SIG-M5 treated with dmso at 0.1 percent for 504 hours (cell line): Measurements from ENCODE around the gene MPPED1.

Experiments used
- DNase-seq: peaks from one replicate; lab custom pipeline; 2025; ENCODE audit not compliant: unreplicated experiment; lab: John Stamatoyannopoulos, UW

MPPED1 gene

DNA sequence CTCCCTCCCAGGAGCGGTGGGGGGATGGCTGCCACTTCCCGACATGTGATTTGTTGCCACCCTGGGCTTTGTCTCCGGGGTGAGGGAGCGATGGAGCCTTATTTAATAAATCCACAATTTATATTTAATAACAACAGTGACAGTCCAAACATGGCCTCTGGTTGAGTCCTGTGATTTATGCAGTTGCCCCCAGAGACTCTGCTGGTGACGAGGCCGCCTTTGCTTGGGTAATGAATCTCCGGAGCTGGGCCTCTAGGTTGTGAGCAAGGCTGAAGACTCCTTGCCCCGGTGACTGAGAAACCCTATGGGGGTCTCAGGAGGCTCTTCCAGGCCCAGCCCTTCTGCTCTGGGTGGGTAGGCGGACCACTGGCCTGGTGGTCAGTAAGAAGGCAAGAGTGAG lies 16.7 kb downstream of the MPPED1 start:
- DNase-seq: no peak

DNA sequence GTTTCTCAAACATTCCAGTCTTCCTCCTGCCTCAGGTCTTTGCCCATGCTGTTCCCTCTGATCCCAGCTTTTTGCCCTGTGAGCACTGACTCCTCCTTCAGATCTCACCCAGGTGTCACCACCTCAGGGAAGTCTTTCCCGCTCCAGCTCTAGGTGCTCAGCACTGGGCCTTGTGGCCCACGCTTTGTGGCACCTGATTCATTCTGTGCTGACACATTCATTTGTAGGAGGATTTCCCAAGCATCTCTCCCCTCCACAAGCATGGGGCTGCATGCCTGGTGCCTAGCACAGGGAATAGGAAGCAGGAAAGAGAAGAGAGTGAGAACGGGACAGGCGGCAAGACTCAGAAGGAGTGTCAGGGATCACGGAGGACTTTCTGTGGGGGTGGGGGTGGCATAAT lies 17.6 kb downstream of the MPPED1 start:
- no peak for DNase-seq

GRCh38 chr22:43431808-43432554 lies 20.2 kb downstream of the MPPED1 start:
- DNase-seq: no peak

DNA sequence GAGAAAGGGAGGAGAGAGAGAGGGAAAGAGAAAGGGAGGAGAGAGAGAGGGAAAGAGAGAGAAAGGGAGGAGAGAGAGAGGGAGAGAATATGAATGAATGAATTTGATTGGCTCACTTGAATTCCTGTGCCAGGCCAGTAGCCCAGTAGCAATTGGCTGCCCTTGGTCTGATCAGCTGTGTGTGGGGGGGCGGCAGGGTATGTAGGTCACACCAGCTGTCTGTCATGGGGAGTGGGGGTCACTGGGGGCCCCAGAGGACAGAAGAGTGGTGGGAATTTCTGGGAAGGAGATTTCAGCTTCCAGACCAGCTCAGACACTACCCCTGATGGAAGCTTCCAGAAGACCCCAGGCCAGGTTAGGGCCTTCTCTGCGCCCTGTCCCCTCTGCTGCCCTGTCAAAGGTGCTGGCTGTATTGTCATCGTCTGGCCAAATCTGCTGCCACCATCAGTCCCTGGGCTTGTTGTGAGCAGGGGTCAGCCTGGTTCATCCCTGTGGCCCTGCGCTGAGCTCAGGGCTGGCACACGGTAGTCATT lies 21.1 kb downstream of the MPPED1 start:
- DNase-seq: no peak

DNA sequence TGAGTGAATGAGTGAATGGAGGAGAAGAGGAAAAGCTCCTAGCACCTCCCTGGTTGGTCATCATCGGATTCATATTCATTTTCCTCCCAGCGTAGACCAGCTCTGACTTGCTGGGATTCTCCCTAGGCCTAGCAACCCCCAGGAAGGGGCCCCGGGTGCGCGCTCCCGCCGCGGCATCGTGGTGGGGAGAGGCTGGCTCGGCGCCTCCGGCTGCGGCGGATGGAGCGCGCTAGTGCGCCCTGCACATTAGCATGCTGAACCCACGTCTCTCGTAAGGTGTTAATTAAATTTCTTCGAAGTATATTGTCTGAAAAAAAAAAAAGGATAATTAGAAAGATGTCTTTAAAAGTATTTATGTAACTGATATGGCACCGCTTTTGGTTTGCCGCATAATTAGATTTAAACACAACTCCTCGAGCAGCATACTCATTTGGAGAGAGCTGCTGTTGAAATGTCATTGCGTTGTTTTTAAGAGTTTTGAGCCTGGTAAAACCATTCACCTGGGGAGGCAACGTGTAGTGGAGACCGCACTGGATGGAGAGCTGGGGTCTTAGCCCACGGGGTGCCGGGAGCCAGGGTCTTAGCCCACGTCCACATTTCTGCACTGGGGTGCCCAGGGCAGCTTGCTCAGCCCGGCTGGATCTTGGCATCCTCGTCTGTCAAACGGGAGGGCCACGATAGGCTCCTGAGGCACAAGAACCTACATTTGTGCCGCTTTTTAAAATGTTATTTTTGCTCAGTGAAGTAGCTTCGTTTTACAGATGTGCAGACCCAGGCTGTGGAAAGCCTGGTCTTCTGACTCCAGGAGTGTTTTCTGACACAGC lies 21.8 kb downstream of the MPPED1 start:
- no peak for DNase-seq

DNA sequence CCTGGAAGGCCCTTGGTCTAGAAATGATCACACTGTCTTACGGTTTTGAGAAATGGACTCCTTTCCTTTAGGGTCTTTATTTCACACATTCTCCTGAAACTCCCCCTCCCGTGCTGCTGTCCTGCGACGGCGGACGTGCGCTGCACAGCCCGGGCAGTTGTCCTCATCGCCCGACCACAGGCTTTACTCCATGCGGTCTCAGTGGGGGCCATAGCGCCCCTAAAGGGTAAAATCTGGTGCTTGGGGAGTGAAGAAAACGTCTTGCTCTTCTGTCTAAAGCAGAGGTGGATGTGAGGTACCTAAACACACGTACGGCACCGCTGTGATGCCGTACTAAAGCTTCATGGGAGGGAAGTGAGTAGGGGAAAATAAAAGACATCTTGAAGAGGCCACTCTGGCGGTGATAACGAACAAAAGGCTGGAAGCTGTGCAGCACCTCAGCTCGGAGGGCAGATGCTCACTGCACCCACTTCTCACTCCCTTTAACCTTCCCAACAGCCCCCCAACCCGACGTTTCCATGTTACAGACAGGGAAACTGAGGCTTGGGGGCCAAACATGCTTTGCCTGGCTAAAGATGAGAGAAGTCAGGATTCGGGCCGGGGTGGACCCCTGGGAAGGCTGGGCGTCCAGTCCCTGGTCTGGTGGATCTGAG lies 22.6 kb downstream of the MPPED1 start:
- DNase-seq: no peak

DNA sequence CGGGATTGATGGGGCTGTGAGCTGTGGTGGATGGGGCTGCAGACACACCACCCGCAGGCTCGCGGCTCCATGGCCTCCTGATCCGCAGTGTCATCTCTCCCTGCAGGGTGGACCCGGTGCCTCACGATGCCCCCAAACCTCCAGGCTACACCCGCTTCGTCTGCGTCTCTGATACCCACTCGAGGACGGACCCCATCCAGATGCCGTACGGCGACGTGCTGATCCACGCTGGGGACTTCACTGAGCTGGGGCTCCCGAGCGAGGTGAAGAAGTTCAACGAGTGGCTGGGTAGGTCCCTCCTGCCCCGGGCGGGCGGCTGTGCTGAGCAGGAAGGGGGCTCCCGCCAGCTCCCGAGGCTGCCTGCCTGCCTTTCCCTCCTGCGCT lies 23.1 kb downstream of the MPPED1 start:
- no peak for DNase-seq

- no peak for DNase-seq
Measured at GRCh38 chr22:43435851-43436811, 24.3 kb downstream of the MPPED1 start.

DNA sequence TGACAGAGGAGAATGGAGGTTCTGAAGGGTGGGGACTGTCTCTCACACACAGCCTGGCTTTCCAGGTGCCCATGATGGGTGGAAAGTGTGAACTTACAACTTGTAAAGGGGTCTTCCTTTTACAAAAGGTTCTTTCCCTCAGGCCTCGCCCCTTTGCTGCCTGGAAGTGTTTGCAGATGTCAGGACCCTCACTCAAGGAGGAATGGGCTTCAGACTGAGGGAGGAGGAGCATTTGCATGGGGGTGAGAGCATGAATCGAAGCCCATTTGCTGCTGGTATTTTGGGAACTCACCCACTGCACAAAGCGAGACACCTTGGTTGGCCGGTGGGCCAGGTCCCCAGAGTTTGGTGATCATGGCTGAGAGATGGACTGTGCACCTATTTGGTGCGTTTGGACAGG lies 25.1 kb downstream of the MPPED1 start:
- DNase-seq: no peak

DNA sequence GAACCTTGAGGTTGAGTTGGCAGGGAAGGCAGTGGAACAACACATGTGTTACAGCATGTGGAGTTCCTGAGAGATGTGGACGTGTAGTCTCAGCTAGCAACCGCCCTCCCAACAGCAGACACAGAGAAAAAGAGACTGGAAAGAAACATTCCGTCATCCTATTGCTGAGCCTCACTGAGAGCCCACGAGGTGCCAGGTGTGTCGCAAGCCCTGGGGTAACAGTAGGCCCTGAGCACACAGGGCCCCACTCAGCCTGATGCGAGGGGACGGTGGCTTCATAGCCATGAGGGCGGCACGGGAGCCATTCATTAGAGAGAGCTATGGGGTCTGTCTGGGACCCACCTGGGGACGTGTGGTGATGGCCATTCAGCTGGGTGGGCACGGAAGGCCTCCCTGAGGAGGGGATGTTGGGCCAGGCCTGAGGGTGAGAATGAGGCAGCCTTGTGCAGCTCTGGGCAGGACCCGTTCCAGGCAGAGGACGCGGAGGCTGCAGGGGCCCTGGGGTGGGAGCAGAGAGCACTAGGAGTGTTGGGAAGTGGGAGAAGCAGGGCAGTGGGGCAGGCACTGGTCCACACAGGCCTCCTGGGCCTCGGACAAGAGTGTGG lies 26.2 kb downstream of the MPPED1 start:
- no peak for DNase-seq

GRCh38 chr22:43438666-43439347 lies 27.0 kb downstream of the MPPED1 start:
- no peak for DNase-seq

DNA sequence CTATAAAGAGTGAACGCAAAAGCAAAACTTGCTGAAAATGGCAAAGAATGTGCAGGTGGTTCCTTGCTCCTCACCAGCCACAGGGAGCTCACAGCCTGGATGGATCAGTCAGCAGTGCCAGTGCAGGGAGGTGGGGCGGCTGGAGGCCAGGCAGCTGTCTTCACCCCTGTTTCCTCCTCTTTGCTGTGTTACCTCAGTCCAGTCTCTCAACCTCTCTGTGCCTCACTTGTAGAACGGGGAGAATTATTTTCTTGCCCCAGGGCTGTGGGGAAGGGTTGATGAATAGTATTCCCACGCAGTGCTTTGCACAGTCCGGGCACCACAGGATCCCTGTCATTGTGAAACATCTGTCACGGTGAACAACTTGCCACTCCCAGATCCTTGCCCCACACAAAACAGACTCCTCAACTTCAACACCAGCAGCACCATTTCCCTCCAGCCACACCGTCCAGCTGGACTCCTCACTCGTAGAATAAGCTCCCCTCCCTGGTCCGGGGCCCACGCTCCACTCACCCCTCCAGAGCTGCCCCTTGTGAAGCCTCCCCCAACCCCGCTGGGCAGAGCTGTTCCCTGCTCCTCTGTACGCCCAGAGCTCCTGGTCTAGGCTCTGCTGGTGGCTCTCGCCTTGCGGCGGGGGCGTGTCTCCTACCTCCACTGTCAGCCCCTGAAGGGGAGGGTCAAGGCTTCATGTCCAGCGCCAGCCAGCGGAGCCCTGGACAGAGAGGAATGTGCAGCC lies 27.7 kb downstream of the MPPED1 start:
- DNase-seq: no peak

GRCh38 chr22:43440104-43440387 lies 28.2 kb downstream of the MPPED1 start:
- DNase-seq: no peak

DNA sequence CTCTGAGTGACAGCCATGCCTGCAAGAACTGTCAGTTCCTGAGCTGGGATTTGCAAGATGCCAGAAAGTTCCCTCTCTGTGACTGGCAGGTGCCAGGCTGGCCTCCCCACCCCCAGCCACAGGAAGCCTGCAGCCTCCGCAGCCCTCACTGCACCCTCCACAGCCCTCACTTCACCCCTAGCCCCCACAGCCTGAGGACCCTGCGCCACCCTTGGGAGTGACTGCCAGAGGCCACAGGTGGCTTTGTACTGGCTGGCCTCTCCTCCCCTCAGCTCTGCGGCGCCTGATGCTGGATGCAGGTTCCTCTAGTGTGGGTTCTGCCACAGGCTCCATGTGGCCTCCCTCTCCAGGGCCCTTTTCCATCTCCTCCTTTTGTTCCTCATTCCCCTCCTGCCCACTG lies 28.7 kb downstream of the MPPED1 start:
- no peak for DNase-seq

DNA sequence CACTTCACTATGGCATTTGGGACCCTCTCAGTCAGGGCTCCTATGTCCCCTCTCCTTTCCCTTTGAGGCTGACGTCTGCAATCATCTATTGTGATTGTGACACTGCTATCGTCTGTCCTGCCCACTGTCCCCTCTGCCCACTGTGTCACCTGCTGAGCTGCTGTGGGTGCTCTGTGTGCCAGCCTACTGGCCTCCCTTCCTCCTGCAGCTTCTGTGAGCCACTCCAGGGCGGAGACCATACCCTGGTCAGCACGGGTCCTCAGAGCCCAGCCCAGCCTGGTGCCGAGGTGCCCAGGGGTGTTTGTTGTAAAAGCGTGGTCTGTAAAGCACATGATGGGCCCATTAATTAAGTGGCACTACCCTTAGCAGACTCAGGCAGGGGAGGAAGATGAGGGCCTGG lies 29.4 kb downstream of the MPPED1 start:
- DNase-seq: no peak

DNA sequence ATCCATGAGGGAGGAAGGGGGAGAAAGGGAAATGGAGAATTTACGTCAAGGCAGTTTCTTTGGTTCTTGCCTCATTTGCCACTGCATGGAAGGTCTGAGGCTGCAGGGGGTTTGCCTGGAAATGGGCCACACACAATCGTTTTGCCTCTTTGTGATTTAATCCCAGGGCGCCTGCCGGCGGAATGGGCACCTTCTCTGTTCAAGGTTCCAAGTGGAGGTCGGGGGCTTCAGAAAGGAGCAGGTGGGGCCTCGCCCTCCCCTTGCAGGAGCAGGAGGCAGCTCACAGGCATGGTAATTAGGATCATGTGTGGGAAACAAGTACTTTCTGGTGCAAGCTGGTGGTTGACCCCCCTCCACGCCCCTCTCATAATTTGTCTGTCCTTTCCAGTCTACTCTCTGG lies 29.9 kb downstream of the MPPED1 start:
- DNase-seq: no peak

DNA sequence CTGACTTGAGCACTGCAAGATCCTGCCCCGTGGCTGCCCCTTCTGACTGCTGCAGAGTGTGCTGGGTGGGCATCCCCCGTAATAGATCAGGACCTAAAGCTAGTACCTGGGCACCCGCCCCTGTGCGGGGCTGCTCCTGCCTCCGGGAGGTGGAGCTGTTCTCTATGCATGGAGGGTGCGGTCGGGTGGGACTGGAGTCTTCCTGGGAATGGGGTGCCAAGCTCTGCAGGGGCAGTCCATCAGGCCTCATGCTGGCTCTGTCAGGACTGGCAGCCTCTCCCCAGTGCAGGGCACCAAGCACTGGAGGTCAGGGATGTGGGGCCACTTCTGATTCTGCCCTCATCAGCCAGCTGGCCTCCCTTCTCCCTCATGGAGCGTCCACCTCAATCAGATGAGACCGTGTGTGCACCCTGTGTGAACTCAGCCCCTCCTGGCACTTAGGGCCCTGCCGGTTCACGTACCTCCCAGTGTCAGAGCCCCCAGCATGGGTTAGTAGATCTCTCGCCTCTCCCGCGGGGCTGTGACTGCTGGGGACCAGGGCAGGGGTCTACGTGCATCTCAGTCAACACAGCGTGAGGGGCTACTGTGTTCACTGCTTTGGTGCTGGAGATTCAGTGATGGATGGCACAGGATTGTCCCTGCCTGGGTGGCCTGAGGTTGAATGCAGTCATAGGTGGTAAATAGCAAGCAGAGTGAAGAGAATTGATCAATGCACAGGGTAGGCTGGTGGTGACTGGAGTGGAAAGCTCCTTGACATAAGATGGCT lies 30.8 kb downstream of the MPPED1 start:
- no peak for DNase-seq

DNA sequence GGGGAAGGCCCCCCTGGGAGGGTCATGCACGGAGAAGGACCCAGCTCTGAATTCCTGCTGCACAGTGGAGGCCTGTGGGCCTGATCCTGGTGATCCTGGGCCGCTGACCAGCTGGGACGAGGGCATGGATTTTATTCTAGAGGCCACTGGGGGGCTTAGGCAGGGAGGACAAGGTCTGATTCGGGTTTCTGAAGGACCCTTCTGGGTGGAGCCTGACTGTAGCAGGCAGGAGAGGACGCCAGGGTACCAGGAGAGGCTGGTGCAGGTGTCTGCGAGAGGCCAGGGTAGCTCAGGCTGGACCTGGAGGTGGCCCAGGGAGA lies 31.3 kb downstream of the MPPED1 start:
- DNase-seq: no peak
